Activated CD4-positive, CD25-positive, alpha-beta regulatory T cell treated with anti-CD3 and anti-CD28 coated beads, Interleukin-2, amount 50 U/mL, for 16 hours (primary cell): Measurements from ENCODE around the gene SNTB2.
"Not testable (repeated sequence)": the region's sequence is repeated elsewhere in the genome, so short reads cannot be mapped to it uniquely, and the experiment has no call there.

Experiments
- DNase-seq: peaks from one replicate; pipeline ENCODE4 v3.0.0-alpha.2; 2020; ENCODE audit warnings: low read depth, low spot score

Gene SNTB2

DNA sequence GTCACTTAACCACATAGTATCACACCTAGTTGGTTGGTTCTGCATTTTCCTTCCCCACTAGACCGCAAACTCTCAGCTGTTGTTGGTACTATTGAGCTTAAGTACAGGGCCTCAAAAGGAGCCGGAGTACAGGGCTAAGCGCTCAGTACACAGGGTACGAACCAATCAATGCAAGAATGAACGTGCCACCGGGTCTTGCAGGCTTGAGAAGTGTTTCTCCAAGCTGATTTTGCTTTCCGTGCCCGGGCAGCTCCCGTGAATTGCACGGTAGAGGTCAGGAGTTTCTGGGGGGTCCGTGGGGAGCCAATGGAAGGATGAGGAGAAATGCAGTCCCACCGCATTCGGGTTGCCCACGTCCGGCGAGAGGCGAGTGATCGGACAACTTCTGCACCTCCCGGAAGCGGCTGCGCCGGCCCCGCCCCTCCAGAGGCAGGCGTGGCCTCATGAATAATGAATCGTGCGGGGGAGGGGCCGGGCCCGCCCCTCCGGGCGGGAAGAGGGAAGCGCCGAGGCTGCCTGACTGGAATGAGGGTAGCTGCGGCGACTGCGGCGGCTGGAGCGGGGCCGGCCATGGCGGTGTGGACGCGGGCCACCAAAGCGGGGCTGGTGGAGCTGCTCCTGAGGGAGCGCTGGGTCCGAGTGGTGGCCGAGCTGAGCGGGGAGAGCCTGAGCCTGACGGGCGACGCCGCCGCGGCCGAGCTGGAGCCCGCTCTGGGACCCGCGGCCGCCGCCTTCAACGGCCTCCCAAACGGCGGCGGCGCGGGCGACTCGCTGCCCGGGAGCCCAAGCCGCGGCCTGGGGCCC, at the start of gene SNTB2:
SNTB2 (plus strand) TSS at position 523 of the 804 bp plus-strand sequence; CDS start at position 526, 3 bp downstream.
- DNase-seq: peak; percentile 60

DNA sequence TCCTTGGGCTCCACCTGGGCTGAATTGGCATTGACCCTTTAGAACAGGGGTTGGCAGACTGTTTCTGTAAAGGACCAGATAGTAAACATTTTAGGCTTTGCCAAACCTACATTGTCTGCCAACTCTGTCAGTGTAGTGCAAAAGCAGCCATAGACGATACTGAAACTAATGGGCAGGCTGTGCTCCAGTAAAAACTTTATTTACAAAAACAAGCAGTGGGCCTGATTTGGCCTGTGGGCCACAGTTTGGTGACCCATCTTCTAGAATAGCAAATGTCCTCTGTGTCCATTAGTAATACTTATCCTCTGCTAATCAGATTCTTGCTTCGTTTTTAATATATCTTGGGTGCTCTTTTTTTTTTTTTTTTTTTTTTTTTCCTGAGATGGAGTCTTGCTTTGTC, 48.4 kb upstream of the SNTB2 start:
- DNase-seq: no peak

DNA sequence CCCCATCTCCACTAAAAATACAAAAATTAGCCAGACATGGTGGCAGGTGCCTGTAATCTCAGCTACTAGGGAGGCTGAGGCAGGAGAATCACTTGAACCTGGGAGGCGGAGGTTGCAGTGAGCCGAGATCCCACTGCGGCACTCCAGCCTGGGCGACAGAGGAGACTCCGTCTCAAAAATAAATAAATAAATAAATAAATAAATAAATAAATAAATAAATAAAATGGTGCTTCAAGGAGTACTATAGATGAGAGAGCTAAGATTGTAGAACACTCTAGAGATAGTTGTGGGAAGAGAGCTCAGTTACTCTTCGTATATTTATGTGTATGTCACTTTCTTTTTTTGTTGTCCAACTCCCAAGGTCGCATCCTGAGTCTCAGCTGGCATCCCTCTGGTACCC, 47.5 kb upstream of the SNTB2 start:
- DNase-seq: not testable (repeated sequence)

DNA sequence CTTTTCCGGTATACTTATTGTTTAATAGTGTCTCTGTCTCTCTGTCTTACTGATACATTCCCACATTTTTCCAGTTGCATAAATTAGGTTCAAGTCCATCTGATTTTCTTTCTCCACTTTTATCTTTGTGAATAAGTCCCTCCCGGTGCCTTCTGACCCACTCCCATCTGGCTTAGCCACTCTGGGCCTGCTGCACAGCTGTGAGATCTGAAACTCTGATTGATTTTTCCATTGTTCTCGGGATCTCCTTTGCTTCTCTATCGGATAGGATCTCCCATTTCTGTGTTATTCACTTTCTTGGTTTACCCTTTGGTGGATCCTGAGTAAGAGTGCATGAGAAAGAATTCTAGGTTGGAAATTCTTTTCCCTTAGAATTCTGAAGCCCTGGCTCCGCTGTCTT, 46.0 kb upstream of the SNTB2 start:
- no peak for DNase-seq

DNA sequence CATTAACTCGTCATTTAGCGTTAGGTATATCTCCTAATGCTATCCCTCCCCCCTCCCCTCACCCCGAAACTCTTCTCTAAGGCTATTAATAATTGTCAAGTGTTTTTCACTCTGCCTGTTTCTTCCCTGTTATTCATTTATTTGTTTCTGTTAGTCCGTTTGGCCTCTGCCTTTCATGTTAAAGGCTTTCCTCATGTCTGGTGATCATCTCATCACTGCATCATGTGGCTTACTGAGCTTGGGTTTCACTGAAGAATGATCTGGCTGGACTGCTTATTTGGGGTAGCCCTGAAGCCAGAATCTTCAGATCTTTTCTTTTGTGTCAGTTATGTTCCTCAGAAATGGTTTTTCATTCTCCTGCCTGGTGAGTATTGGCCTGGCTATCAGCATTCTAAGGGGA, 45.0 kb upstream of the SNTB2 start:
- no peak for DNase-seq

DNA sequence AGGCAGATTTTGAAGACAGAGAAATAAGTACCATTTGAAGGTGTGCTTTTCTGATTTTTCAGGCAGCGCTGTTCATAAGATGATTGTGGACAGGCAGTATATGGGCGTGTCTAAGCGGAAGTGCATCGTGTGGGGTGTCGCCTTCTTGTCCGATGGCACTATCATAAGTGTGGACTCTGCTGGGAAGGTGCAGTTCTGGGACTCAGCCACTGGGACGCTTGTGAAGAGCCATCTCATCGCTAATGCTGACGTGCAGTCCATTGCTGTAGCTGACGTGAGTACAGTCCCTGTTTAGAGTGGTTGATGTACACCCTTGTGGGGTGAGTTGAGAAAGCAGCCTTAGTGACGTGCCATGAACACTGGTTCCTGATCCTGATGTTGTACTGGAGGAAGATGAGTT, 43.8 kb upstream of the SNTB2 start:
- DNase-seq: no peak

DNA sequence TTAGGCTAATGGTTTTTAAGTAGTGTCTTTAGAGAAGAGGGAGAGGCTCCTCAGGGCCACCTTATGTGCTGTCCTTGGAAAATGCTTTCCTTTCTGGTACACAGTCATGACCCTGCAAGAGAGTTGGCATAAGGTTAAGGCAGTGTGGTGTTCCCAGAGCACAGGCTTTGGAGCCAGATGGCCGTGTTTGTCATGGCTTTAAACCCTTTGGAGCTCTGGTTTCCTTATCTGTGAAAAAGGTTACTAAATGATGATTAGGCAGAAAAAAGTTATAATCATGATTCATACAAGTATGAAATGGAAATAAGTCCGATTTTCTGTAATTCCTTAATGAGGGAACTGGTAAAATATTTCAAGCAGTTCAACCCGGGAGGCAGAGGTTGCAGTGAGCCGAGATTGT, 41.3 kb upstream of the SNTB2 start:
- no peak for DNase-seq

DNA sequence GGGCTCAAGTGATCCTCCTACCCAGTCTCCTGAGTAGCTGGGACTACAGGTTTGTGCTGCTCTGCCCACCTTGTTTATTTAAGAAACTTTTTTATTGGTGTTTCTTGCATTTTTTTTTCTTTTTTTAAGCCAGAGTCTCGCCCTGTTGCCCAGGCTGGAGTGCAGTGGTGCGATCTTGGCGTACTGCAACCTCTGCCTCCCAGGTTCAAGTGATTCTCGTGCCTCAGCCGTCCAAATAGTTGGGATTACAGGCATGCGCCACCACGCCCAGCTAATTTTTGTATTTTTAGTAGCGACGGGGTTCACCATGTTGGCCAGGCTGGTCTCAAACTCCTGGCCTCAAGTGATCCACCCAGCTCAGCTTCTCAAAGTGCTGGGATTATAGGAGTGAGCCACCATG, 37.3 kb upstream of the SNTB2 start:
- not testable (repeated sequence) for DNase-seq

DNA sequence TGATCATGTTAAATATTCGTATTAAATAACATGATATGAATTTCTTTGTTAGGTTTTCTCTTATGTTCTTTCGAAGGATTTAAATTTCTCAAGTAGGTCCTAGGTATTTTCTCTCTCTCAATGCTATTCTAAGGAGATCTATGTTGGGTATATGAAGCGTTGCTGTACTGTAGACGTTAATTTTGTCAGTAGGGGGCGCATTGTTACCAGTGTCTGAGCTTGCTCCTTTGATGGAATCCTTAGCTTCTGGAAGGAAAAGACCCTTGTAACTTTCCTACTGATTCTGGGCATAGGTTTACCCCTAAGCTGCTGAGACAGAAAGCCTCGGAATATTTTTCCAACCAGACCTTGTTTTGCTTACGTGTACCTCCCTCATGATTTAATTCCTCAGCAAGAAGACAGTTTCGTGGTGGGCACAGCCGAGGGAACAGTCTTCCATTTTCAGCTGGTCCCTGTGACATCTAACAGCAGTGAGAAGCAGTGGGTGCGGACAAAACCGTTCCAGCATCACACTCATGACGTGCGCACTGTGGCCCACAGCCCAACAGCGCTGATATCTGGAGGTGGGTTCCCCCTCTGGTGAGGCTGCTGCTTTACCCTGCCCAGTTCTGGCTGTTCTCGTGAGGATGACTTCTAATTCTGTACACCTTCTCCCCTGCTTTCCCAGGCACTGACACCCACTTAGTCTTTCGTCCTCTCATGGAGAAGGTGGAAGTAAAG, 36.7 kb upstream of the SNTB2 start:
- peak; percentile 21 for DNase-seq

DNA sequence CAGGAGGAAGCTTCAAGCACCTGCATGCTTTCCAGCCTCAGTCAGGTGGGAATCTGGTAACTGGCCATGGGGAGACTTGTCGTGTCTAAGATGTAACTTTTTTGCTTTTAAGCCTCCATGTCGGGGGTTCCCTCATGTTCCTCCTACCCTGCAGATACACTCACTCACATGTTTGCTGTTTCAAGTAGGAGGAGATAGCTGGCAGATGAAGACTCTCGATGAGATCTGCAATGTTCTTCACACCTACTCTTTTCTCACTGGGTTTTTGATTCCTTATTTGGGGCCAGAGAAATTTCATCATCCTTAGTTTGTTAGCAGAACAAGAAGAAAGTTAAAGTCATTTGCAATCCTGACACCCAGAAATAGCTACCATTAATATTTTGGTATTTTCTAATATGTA, 29.8 kb upstream of the SNTB2 start:
- DNase-seq: no peak

DNA sequence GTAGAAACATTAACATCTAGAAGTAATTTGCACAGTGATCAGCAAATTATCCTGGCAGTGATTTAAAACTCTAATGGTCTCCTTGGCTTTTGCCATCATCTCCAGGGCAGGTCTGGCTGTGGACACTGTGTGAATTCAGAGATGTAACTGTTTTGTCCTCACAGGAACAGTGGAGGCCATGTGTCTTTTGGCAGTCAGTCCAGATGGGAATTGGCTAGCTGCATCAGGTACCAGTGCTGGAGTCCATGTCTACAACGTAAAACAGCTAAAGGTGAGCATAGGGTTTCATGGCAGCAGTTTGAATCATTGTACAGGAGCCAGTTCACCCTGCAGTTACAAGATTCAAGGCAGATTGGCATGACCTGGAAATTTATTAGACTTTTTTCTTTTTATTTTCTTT, 26.8 kb upstream of the SNTB2 start:
- DNase-seq: no peak

DNA sequence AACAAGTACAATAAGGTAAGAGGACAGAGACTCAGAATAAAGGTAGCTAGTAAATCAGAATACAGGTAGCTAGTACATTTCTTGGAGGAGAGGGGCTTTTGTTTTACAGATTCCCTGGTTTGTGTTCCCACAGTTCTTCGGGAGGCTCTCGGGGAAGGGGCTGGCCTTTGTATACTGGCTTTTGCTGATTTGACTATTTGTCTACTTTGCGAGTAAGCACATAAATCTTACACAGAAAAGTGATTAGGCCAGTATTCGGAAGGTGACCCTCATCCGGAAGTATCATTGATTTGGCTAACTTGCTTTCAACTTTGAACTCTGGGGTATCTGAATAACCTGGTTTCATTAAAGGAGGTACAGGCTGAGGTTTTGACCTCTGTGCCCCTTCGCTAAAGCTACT, 21.4 kb upstream of the SNTB2 start:
- no peak for DNase-seq

DNA sequence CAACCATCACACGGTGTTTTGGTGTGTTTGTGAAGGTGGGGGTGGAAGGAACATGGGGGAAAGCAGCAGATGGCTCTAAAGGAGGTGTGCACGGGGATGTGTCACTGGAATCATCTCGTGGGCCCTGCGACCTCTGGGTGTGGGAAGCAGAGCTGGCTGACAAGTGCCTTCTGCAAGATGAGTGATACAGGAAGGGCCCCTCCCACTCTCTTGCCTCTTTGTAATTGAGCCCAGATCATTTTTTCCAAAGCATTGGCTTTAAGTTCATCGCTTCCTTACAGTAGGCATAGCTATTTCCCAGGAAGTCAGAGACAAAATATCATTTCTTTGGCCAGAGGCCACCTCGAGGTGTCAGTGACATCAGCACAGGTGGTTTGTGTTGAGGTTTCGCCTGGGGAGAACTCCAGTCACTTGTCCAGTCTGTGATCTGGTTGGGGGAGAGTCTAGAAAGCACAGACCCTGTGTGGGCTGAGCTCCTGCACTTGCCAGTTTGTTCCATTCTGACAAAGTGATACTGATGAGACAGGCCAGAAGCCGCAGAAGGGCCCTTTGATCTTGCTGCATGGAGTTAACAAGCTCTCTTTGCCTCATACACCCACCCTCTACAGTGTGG, 20.6 kb upstream of the SNTB2 start:
- no peak for DNase-seq

DNA sequence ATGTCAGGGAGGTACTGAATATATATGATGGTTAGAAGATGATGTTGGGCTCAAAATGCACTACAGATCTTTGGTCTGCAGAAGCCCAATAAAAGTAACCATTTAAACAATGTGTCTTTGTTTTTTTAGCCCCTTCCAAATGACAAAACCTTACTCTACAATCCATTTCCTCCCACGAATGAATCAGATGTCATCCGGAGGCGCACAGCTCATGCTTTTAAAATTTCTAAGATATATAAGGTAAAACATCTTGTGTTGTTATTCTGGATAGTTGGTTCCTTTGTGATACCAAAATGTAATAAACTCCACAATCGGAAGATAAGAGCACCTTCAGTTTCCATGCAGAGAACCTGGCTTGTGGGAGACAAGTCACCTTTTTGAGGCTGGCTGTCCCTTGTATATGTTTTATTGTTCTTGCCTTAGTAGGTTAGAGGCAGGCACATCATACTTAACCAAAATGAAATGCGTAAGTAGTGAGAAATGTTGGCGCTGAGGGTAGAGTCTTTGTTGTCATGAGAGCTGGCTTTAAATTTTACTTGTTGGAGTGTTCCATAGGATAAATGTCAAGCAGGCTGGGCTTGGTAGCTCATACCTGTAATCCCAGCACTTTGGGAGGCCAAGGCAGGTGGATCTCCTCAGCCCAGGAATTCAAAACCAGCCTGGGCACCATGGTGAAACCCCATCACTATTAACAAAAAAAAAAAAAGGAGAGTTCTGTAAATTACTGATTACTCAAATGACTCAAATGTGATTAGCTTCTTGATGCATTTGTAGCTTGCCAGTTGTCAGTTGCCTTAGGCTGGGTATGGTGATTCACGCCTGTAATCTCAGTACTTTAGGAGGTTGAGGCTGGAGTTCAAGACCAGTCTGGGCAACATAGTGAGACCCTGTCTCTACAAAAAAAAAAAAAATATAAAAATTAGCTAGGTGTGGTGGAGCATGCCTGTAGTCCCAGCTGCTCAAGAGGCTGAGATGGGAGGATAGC, 19.7 kb upstream of the SNTB2 start:
- DNase-seq: no peak

DNA sequence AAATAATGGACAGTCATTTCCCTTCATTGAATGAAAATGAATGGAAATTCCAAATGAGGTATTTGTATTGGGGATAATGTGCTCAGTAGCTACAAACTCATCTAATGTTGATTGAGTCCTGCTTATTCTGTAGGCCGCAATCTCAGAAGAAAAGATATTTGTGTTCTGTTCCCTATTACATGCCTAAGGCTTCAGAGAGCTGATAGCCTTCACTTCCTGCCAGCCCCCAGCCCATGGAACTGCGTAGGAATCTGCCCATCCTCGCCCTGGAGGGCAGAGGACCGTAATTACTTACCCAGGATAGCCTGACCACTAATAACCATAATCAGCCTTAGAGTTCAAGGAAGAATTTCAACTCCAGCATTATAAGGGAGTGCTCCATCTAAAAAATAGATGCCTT, 17.9 kb upstream of the SNTB2 start:
- DNase-seq: no peak

DNA sequence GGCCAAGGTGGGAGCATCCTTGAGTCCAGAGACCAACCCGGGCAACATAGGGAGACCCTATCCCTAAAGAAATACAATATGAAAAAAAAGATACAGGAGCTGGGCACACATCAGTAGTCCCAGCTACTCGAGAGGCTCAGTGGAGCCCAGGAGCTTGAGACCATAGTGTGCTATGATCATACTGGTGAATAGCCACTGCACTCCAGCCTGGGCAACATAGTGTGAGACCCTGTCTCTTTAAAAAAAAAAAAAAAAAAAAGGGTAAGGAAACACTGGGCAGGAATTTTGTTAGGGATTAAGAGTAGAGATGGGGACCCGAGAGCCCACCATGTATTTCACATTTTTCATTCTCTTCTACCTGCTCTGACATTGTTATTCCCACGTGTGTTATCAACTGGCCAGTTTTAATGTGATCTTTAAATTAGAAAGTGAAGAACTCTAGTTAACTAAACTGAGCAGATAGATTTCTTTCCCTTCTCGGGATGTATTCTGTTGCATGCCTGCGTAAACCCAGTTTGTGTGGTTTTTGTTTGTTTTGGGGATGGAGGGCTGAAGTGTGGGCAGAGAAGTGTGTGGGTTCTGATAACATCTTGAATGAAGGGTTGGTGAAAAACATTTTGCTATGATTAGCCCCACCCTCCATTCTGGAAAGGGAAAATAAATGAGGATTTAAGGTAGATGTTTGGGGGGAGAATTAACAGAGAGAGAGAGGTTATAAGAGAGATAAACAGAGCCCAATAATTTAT, 17.2 kb upstream of the SNTB2 start:
- DNase-seq: no peak

DNA sequence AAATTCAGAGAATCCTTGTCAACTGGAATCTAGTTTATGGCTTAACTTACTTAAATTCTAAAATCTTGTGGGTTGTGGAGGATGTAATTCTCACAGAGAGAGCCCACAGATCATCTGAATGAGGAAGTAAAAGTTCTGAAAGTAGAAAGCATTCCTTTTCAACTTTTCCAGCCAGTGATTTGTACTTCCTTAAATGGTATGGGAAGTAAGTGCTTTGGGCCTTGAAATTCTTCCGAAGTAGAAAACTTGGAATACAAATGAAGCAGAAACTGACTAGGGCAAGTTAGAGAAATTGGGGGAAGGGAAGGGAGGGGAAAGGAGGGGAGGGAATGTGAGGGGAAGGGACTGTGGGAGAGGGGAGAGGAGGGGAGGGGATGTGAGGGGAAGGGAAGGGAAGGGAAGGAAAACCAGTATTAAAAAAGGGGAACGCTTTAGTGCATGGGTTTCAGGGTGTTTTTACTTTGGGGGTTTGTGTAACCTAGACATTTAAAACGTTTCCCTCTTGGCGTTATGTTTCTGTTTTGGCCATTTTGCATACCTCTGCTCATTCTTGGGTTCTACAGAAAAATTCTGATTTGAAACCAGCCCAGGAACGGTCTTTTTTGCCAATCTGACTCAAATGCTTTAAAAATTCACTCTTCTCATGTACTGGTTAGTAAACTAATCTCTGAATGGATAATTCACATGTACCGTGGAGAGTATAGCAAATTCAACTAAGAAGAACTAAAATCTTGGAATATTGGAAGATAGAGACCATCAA, 15.5 kb upstream of the SNTB2 start:
- DNase-seq: no peak

DNA sequence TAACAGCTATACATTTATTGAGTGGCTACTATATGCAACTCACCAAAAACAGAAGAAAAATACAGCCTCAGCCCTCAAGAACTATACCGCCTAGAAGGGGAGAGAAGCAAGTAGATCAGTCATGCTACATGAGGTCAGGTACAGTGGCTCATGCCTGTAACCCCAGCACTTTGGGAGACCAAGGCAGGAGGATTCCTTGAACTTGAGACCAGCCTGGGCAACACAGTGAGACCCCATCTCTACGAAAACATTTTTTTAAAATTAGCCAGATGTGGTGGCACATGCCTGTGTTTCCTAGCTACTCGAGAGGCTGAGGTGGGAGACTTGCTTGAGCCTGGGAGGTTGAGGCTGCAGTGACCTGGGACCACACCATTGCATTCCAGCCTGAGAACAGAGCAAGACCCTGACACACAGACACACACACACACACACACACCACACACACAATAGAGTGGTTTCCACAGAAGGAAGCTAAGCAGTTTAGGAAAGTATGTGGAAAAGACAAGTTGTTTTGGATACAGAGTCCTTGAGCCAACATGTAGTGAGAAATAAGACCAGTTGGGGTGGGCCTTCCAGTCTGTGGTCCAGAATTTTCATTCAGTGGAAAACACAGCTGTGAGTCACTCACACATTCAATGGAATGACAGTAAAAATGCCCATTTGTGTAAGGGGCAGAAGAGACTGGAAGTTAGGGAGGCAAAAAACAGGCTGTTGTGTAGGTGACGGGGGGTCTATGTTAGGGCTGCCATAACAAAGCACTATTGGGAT, 10.7 kb upstream of the SNTB2 start:
- DNase-seq: no peak

DNA sequence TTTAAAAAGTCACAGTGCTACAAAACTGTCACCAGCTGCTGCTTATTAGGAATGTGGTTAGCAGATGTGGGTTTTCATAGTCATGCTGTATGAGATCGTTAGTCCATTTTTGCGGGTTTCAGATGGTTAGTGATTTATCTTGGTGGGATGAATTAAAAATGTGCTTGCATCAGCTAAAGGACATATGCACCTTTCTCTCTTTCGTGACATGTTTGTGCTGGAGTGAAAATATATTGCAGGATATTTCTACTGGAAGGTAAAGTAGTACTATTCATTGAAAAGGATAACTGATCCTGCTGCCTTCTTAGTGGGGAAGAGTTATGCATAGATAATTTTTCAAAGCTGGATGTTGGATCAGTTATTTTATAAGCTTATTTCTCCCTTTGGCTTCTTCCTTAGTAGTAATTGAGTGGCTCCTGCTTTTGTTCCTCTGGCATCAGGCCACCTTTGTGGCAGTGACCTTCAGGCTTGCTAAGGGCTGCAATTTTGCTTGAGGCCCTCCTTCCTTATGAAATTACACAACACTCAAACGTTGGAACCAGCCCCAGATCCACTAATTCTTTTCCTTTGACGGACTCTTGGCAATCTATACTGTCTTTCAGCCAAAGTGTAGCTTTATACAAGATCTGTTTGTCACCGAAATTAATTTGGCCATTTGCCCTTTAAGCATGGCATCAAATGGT, 7.5 kb upstream of the SNTB2 start:
- DNase-seq: no peak
